ENCODE data around the gene PDXK.

Gene PDXK

GRCh38 chr21:43745772-43746517 is 27.0 kb downstream of the PDXK start:
- no peak for DNase-seq

GRCh38 chr21:43748622-43749021 is 29.7 kb downstream of the PDXK start:
- no peak for DNase-seq

- DNase-seq, result no peak
Observed at GRCh38 chr21:43749651-43750262, 30.8 kb downstream of the PDXK start.

- no peak for DNase-seq
Observed at GRCh38 chr21:43750339-43751033, 31.6 kb downstream of the PDXK start.

- DNase-seq, result no peak
Observed at GRCh38 chr21:43751955-43752591, 33.1 kb downstream of the PDXK start.

GRCh38 chr21:43752758-43753438 is 34.0 kb downstream of the PDXK start:
- DNase-seq, result no peak

- DNase-seq, result no peak
Observed at GRCh38 chr21:43753439-43753799, 34.5 kb downstream of the PDXK start.

- DNase-seq, result no peak
Observed at GRCh38 chr21:43754948-43755781, 36.2 kb downstream of the PDXK start.

GRCh38 chr21:43755820-43756594 is 37.1 kb downstream of the PDXK start:
- no peak for DNase-seq

- DNase-seq, result no peak
Observed at GRCh38 chr21:43757601-43758000, 38.7 kb downstream of the PDXK start.

- DNase-seq, result no peak
Observed at GRCh38 chr21:43758111-43758641, 39.2 kb downstream of the PDXK start.

- DNase-seq, result no peak
Observed at GRCh38 chr21:43758811-43759210, 39.9 kb downstream of the PDXK start.

- no peak for DNase-seq
Observed at GRCh38 chr21:43759651-43760050, 40.7 kb downstream of the PDXK start.

- DNase-seq, result no peak
Observed at GRCh38 chr21:43760391-43760958, 41.5 kb downstream of the PDXK start.

GRCh38 chr21:43761886-43762285 is 43.0 kb downstream of the PDXK start:
- DNase-seq, result no peak

- no peak for DNase-seq
Observed at GRCh38 chr21:43762303-43763128, 43.6 kb downstream of the PDXK start.

- no peak for DNase-seq
Observed at GRCh38 chr21:43763901-43764523, 45.1 kb downstream of the PDXK start.

- DNase-seq, result no peak
Observed at GRCh38 chr21:43764576-43765495, 45.9 kb downstream of the PDXK start.

All from NCI-H748 treated with DMSO at 0.1 percent for 48 hours (cell line).